ENCODE data around the gene TIMP3.
A peak's percentile ranks its signal among the peaks of the same experiment; 100 is the strongest.

Gene TIMP3

DNA sequence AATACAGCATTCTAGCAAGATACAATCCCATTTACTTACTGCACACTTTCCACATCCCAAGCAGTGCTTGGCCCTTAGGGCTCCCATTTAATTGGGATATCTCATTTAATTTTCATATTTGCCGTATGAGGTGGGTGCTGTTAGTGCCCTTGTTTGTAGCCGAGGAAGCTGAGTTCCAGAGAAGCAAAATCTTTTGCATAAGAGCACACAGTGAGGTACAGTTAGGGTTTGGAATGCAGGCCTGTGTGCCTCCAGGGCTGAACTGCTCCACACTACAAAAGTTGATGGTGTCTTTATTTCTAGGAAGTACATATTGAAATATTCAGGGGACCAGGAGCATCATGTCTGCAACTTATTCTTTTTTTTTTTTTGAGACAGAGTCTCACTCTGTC is 15.5 kb upstream of the TIMP3 start:
- DNase-seq, result no peak

DNA sequence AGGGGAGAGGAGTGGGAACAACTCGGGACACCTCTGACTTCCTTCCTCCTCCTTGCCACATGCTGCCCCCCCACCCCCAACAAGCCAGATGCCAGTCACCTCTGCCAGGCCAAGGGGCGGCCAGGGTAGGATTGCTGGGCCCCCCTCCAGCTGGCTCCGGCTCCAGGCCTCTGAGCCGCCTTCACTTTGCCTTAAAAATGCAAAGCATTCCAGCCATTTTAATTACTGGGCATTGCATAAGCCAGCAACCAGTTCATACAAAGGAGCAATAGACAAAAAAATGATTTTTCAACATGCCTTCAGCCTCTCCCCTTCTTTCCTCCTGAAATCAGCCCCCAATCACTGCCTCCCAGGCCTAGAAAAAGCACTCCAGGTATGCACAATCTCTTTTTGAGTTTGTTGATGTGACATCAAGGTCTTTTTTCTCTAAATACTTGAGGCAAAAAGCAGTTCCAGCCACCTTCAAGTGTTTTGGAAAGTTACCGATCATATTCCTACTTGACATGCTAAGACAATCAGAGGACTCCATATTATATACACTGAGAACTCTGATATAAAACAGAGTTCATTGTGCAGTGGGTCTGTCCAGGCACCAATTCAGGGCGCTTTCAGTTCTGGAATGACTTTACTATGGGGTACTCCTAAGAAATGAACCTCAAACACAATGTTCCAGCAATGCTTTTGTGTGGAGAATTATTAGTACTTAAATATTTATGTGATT is 12.4 kb upstream of the TIMP3 start:
- DNase-seq, result peak; percentile 77

- no peak for DNase-seq
Measured at GRCh38 chr22:32789797-32790620, 11.5 kb upstream of the TIMP3 start.

- no peak for DNase-seq
Measured at GRCh38 chr22:32791056-32791455, 10.4 kb upstream of the TIMP3 start.

GRCh38 chr22:32791485-32791884 is 10.0 kb upstream of the TIMP3 start:
- DNase-seq, result no peak

- no peak for DNase-seq
Measured at GRCh38 chr22:32793589-32793988, 7.9 kb upstream of the TIMP3 start.

DNA sequence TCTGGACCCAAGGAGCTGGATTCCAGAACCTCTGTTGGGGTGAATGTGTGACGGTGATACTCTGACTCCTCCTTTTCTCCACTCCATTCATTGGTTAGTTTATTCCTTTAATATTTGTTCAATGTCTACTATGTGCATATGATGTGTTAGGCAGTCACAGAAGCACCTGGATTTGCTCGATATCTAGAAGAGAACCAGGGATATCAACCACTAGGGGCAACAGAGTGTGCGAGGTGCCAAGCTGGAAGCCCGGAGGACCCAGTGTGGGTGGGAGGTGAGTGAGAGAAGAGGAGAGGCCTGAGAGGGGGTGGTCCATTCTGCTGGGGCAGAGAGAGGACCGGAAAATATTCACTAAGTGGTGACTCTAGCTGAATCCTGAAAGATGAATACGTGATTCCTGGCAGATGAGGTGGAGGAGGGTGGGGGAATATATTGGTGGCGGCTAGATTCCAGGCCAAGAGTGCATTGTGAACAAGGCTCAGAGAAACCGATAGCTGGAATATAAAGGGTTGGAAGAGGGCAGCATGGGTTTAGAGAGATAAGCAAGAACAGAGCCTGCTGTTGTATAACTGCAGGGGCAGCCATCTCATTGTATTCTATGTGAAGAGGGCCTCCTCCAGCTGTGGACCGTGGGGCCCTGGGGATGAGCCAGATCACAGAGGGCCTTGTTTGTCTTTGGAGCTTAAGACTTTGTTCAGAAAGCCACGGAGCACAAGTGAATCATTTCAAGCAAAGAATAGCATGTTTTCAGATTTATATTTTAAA is 6.9 kb upstream of the TIMP3 start:
- peak; percentile 47 for DNase-seq

- DNase-seq, result no peak
Measured at GRCh38 chr22:32795214-32795596, 6.3 kb upstream of the TIMP3 start.

- peak; percentile 80 for DNase-seq
Measured at GRCh38 chr22:32796865-32797573, 4.5 kb upstream of the TIMP3 start.

DNA sequence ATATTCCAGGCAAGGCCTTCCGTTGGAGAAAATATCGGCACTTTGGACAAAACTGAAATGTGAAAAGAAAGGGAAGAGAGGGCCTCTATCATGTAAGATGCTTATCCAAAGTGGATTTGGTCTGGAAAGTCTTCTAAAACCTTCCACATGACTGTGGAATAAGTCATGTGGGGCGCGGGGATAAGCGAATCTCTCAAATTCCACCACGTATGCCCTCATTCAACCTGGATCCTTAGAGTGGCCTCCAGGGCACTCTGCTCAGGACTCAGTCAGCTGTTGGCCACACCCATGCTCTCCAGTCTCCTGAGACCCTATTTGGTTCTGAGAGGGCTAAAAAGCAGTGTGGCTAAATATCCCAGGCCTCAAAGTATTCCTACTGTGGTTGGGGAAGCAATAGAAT is 2.0 kb upstream of the TIMP3 start:
- no peak for DNase-seq

DNA sequence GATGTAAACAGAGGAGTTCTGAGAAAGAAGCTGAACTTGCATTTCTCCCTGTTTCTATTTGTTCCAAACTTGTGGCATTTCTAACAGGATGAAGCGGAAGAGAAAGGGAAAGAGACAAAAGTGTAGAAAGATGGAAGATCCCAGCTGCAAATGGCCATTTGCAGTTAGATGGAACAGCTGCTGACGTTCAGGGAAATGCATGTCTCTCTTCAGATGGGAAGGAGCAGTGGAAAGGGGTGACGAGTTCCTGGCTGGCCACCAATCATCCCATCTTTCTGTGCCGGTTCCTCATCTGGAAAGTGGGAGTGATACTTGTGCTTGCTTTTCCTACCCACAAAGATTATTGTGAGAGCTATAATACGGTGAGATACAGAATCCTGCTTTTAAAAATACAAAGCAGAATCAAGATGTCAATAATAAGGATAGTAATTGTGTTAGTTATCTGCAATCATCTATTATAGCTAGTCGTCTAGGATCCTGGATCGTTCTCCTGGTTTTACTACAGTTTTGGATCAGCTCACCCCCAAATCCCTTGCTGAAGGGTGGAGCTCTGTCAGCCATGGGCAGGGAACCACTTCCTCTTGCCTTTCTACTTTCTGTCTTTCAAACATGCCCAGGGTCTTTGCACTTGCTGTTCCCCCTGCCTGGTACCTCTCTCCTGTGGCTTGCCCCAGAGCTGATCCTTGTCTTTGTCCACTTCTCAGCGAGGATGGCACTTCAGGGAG is 1.2 kb upstream of the TIMP3 start:
- DNase-seq, result peak; percentile 26

- peak; percentile 9 for DNase-seq
Measured at GRCh38 chr22:32800994-32801536, 440 bp upstream of the TIMP3 start.

DNA sequence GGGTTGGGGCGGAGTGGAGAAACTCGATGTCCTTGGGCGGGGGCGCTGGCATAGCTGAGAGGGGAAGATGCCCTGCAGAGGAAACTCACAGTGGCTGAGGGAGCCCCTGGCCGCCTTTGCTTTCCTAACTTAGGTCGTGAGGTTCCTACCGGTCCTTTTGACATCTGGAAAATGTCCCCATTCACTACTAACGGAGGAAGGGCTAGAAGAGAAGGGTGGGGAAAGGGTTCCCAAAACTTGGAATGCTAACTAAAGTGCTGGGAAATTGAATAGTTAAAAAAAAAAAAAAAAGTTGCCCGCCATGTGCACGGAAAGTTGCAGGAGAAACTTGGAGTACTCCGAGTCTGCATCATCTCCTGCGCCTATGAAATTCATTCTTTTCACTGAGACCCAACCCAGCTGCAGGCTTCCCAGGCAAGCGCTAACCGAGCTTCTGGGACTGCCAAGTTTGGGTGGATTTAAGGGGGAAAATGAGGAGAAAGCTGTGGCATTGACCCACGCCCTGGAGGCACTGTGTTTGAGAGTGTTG is 796 bp downstream of the TIMP3 start:
- DNase-seq, result no peak

GRCh38 chr22:32803020-32803737 is 1.7 kb downstream of the TIMP3 start:
- peak; percentile 61 for DNase-seq

DNA sequence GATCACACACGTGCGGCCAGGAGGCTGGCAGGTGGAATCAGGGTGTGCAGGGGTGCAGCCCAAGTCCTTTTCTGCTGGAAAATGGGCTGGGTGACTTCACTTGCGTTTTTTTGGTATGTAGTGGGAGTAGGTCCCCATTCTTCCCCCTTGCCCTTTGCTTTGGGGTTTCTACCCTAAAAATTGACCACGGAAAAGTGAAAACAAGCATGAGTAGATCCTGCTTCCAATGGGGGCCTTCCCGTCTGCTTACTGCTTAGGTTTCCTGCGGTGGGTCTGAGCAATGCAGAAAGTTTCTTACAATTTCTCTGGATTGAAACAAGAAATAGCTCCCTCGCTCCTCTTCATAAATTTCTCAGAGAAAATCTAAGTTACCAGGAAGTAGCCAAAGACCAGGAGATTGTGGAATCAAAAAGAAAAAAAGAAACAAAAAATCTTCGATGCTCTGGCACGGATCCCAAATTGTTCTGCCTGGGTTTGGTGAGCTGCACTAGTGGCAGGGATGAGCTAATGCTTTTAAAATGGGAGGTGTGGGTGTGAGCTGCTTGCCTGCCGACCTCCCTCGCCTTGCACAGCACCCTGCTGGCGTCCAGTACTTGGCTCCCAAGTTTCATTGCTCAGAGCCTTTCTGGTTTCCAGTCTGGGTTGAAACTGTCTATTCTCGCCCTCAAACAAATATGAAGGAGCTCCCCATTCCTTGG is 2.4 kb downstream of the TIMP3 start:
- DNase-seq, result peak; percentile 74

DNA sequence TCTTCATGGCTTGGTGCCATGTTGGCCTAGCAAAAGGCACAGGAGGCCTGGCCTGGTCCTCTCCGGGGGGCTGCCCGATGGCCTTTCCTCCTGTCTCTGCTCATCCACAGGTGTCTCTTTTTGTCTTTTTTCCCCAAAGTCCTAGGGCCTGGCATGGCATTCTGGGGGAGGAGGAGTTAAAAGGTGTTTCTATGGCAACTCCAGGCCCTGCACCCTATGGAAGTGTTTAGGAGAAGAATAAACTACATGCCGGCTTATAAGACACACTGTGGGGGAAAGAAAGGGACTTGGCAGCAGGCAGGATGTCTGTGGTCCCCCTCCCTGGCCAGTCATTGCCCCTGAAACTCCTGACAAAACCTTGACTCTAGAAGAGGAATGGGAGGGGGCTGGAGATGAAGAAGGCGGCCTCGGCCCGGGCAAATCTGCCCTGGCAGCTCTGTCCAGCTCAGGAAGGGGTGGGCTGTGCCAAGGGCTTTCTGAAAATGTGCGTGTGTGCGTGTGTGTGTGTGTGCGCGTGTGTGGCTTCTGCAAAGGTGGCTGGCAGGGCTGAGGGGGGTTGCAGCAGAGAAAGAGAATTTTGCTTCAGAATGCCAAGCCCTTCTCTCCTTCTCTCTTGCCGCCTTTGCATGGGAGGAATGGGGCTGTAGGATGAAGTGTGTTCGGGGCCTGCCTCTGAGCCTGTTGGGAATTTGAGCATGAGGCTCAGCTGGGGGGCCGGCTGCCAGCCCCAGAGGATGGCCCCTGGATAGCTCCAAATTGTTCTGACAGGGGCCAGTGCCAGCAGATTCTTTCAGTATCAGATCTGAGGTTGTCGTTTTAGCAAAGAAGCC is 3.2 kb downstream of the TIMP3 start:
- no peak for DNase-seq

DNA sequence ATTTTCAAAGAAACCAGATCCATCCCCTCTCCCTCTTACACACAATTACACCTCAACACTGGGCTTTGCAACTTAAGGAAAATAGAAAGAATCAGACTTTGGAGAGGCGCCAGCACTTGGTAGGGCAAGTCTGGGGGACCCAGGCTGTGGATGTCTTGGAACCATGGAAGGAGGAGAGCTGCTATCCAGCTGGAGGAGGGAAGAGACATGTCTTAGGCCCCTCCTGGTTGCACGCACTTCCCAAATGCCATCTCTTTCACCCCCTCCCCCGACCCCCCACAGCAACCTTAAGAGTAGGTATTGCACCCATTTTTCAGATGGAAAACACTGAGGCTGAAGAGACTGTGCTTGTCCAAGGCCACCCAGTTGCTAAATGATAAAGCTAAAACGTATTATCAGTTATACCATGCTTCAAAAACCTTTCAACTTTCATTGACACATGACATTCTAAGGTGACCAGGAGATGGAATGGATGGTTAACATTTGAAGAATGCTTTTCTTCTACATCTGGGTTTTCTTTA is 3.9 kb downstream of the TIMP3 start:
- no peak for DNase-seq

- no peak for DNase-seq
Measured at GRCh38 chr22:32806296-32806695, 4.8 kb downstream of the TIMP3 start.

DNA sequence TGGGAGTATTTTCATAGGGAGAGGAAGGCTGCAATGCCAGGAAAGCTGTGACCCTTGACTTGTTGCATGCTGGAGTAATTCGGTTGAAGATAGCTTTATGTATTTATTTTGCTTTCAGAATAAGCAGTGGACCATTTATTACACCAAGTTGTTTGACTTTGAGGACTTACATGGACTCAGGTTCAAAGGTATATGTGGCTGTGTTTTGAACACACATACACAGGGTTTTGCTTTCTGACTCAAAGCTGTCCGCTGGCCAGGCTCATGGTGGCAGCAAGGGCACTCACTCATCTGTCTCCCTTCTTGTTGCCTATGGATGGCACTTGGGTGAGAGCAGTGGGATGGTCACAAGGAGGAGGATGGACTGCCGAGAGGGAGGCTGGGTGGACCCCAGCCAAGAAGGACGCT is 6.5 kb downstream of the TIMP3 start:
- no peak for DNase-seq

Data from fibroblast of skin of right biceps (primary cell).